Body of pancreas (tissue), 4 donors: Measurements from ENCODE around the gene RAB6A.
"Not testable (repeated sequence)": the region's sequence is repeated elsewhere in the genome, so short reads cannot be mapped to it uniquely, and the experiment has no call there.

Source experiments
- CTCF ChIP-seq, 7 experiments: fragments of 450-650 bp in 4 of 7; fragments of 200-600 bp in 3 of 7; sonication (generic) in 3 of 7; IDR thresholded peaks; one replicate each; pipeline ENCODE4 v1.5.1; 2016 to 2019; ENCODE audit warnings: antibody characterized with exemption in 7 of 7
- POLR2A ChIP-seq, 3 donors: fragments of 450-650 bp; IDR thresholded peaks; one replicate each; pipeline ENCODE4 v1.6.1; 2016; ENCODE audit warnings: antibody characterized with exemption in 3 of 3, mild to moderate bottlenecking in 2 of 3

DNA sequence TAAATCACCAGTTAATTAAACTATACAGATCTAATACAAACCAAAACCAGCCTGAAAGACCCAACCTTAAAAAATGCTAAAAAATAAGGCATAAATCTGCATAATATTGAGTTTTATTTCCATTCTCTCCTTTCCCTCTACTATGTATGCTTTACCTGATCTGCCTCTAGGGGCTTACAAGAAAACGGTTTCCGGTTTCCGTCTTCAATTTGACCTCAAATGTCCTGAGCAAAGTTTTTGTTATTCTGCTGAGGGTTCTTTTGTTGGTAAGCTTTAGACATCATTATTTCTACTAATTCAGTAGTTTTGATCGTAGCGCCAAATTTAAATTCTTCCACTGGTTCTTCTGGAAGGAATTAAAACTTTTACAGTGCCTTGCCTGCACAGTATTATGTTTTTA, 84.3 kb downstream of the RAB6A start:
- TF ChIP-seq CTCF, POLR2A (IDR thresholded peaks at IDR 0.05): not testable (repeated sequence)
